ENCODE measurements around the gene EDEM1.

GRCh38 chr3:5264093-5264600 lies 76.6 kb downstream of the EDEM1 start:
- TF ChIP-seq POLR2A (IDR thresholded peaks at IDR 0.05) (no peak), CTCF (IDR thresholded peaks at IDR 0.05) (no peak)
